Coronary artery (tissue), 2 donors: ENCODE data around the gene UNC45B.
A peak's percentile ranks its signal among the peaks of the same experiment; 100 is the strongest.
"Not testable (repeated sequence)": the region's sequence is repeated elsewhere in the genome, so short reads cannot be mapped to it uniquely, and the experiment has no call there.

Experiments
- DNase-seq: peaks from one replicate; pipeline ENCODE4 v3.0.0-alpha.2; 2017; ENCODE audit warnings: low spot score
- H3K27ac ChIP-seq, 2 donors: fragments of 200-600 bp; sonication (generic); one replicate each; pipeline ENCODE4 v1.5.1; 2016 to 2019
- H3K4me3 ChIP-seq: fragments of 200-600 bp; sonication (generic); 2 replicates; pipeline ENCODE4 v1.5.1; 2016; ENCODE audit warnings: mild to moderate bottlenecking, moderate library complexity
- CTCF ChIP-seq: fragments of 200-600 bp; sonication (generic); IDR thresholded peaks from one replicate; pipeline ENCODE4 v1.5.1; 2019; ENCODE audit warnings: antibody characterized with exemption

Gene UNC45B

GRCh38 chr17:35141681-35142466 is 5.7 kb upstream of the UNC45B start, which contains the start of gene NLE1:
Gene NLE1 (minus strand): TSS chr17:35142303. CDS start chr17:35142275, 28 bp downstream.
- no peak for DNase-seq
- peak; percentile 93 for TF ChIP-seq CTCF
- H3K27ac ChIP-seq, result peak within 1 kb of the TSS in 1 of 2 donors; percentile 26
- peak within 1 kb of the TSS; percentile 97 for H3K4me3 ChIP-seq

GRCh38 chr17:35142467-35142796 is 5.2 kb upstream of the UNC45B start:
- no peak for DNase-seq
- TF ChIP-seq CTCF, result no peak
- H3K27ac ChIP-seq, result no peak overlapping the region
- H3K4me3 ChIP-seq, result peak overlapping the region; percentile 97

DNA sequence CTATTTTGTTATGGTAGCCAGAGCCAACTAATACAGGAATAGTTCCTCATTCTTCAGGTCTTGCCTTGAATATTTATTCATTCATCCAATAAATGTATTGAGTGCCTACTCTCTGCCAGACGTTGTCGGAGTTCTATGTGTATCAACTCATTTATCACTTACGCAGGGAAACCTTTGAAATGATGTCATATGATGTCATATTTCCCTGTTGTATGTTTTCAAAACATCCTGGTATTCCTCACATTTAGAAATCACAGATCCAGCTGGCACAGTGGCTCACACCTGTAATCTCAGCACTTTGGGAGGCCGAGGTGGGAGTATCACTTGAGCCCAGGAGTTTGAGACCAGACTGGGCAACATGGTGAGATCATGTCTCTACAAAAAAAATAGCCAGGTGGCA is 2.8 kb upstream of the UNC45B start:
- Histone ChIP-seq H3K4me3 (no peak overlapping the region), H3K27ac (no peak overlapping the region)
- no peak for DNase-seq
- TF ChIP-seq CTCF, result no peak

- H3K4me3 ChIP-seq, result no peak overlapping the region
- DNase-seq, result no peak
- H3K27ac ChIP-seq, result no peak overlapping the region
- TF ChIP-seq CTCF, result no peak
Measured at GRCh38 chr17:35146214-35146833, 1.3 kb upstream of the UNC45B start.

DNA sequence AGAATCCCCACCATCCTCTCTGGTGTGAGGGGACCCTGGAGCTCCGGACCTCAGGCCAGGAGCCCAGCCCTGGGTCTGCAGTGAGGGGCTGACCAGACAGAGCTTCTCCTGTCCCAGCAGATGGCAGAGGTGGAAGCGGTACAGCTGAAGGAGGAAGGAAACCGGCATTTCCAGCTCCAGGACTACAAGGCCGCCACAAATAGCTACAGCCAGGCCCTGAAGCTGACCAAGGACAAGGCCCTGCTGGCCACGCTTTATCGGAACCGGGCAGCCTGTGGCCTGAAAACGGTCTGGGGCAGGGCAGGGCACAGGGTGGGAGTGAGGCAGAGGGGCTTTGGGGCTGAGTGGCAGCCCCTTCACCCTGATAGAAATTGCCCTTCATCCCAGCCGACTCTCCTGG is 527 bp downstream of the UNC45B start:
- H3K4me3 ChIP-seq, result peak overlapping the region; percentile 28
- H3K27ac ChIP-seq, result peak overlapping the region; percentile 67 to 68

GRCh38 chr17:35149941-35150340 is 2.3 kb downstream of the UNC45B start:
- no peak for TF ChIP-seq CTCF
- Histone ChIP-seq H3K4me3 (no peak overlapping the region), H3K27ac (no peak overlapping the region)
- DNase-seq, result peak; percentile 57

More for the DNA sequence above, 527 bp downstream of the UNC45B start:
- no peak for TF ChIP-seq CTCF
- peak; percentile 50 for DNase-seq

DNA sequence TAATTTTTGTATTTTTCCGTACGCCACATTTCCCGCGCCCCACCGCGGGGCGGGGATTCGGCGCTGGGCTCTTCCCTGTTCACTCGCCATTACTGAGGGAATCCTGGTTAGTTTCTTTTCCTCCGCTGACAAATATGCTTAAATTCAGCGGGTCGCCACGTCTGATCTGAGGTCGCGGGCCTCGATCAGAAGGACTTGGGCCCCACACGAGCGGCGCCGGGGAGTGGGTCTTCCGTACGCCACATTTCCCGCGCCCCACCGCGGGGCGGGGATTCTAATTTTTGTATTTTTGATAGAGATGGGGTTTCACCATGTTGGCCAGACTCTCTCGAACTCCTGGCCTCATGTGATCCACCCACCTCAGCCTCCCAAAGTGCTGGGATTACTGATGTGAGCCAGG is 3.5 kb downstream of the UNC45B start:
- DNase-seq, H3K4me3 ChIP-seq, H3K27ac ChIP-seq: not testable (repeated sequence)
